Colon (tissue), 2 donors: ENCODE measurements around the gene BRD3OS.

Experiments used
- FAIRE-seq: peaks from 2 replicates; lab custom pipeline; 2012; peaks lifted over from hg19 to GRCh38; lab: Jason Lieb, UNC
- donor health status: control.
- donor health status: control.

The BRD3OS gene

DNA sequence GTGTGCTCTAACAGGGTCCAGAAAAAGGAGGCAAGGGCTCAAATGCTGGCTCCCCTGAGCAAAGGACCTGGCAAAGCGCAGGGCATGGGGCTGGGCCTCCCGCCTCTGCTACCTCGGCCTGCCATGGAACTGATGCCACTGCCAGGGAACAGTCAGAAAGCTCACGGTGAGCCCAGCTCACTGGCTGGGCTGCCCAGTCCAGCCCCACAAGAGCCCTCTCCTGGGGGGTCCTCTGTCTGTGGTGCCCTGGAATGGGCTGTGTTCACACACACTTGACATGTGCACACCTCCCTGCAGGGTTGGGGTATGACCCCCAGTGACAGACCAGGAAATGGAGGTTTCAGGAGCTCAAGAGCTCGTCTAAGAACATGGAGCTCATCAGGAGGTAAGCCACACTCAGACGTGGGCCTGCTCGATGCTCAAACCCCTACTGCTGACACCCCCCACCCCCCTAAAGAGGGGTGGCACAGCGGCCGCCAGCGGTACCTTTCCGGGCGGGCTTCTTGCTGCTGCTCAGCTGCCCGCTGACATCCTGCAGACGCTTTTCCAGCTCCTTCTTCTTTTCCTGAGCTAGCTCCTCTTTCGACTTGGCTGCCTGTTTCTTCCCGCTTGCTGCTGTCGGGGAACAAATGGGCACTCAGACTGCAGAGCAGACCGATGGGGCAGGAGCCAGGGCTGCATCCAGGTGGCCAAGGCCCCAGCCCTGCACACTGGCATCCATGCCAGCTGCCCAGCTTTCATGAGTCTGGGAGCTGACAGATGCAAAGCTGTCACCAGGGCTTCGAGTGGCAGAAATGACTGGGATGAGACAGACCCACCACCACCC lies 9.1 kb downstream of the BRD3OS start:
- no peak for FAIRE-seq

DNA sequence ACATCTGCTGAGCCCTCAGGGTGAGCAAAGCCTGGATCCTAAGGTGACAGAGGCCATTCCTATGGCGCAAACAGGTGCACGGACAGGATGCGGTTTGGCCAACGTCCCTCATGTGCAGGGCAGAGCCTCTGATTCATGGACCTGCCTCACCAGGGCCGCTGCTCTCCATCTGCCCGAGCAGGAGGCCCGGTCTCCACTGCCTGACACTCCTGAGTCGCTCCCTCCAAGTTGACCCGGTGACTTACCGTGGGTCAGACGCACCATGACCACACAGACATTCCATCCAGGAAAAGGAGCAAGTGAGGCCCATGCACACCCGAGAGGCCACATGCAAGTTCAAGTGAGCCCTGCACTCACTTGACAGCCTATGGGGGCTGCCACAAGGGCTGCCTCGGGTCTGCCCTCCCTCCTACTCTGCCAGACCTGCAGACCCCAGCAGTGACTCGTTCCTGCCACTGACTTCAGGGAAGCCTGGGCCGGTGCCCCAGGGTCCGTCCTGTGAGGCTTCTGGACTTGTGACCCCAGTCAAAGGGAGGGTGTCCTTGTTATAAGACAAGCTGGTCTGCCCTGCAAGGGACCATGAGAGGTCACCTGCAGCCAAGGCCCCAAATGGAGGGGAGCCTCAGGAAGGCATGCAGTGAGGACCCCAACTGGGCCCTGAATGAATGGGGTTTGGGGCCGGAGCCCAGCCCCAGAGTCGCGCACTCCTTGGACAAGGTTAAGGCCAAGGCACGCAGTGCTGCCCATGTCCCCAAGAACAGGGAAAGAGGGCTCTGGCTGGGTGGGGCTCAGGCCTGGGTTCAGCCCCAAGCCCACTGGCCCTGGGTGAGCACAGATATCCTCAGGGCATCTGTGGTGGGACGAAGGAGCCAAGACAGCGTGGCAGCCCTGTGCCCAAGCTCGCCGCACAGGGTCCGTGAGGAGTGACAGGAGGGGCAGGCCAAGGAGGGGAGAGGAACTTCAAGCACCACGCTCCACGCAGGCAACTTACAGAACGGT lies 10.1 kb downstream of the BRD3OS start:
- no peak for FAIRE-seq

DNA sequence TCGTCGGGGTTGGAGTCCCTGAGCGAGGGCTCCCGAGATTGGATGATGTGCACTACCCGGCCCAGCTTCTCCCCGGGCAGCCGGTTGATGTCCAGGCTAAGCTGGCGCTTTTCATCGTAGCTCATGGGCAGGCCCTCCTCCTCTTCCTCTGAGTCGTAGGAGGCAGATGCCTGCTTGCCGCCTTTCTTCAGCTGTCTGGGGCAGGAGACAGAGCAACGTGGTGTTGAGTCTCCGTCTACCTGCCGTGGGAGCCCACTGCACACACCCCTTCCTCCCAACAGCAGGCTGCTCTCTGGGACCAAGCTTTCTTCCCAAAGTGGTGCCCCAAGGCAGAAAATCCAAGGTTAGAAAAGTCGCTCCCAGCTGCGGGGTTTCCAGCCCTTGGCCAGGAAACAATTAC lies 10.8 kb downstream of the BRD3OS start:
- FAIRE-seq, result no peak

DNA sequence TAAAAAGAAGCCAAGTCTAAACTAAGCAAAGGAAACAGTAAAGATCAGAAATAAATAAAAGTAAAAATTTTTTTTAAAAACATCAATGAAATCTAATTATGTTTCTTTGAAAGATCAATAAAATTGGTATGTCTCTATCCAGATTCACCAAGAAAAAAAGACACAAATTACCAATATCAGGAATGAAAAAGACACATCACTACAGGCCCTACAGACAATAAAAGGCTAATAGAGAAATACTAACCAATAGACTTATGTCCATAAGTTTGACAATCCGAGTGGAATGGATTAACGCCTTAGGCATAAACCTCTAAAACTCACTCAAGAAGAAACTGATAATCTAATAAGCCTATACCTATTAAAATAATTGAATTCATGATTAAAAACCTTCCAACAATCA lies 12.4 kb downstream of the BRD3OS start:
- FAIRE-seq, result no peak

DNA sequence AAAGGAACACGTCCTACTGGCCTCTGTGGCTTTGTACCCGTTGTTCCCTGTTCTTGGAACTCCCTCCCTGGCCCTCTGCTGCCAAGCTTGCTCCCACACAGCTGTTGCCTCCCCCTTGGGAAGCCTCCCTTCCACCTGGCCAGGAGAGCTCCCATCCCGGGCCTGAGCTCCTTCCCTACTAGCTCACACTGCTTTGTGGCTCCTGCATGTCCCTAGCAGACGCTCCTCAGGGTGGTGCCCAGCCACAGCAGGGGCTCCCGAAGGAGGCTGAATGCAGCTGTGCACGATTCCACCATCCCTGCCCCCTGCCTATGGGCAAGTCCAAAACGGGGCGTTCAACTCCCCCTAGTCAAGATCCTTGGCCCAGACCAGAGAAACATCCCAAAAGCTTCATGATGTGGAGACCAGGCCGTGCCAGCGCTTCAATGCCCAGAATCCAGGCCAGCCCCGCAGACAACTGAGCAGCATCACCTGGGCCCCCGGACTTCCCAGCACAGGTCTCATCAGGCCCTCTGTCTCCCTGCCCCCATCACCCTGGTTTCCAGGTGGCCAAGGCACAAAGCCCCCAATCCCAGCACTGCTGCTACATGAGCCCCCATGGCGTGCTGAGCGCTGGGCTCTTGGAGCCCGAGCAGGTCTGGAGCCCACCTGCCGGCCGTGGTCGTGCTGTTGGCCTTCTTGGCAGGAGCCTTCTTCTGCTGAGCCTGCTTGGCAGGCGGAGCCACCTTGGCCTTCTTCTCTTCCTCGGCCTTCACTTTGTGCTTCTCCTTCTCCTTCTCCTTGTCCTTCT lies 14.3 kb downstream of the BRD3OS start:
- FAIRE-seq, result no peak

DNA sequence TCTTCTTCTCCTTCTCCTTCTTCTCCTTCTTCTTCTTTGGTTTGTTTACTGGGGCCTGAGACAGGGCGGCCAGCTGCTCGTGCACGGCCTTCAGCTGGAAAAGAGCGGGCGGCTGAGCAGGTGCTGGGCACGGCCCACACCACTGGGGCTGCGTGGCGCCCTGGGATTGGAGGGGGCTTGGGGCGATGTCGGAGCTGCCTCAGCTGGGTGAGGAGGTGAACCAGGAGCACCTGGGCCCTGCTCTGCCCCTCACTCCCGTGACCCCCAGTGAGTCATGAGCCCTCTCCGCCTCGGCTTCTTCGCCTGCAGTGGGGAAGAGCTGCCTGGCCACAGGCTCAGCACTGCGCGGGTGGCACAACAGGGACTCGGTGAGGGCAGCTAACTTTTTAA lies 14.9 kb downstream of the BRD3OS start:
- FAIRE-seq, result no peak

DNA sequence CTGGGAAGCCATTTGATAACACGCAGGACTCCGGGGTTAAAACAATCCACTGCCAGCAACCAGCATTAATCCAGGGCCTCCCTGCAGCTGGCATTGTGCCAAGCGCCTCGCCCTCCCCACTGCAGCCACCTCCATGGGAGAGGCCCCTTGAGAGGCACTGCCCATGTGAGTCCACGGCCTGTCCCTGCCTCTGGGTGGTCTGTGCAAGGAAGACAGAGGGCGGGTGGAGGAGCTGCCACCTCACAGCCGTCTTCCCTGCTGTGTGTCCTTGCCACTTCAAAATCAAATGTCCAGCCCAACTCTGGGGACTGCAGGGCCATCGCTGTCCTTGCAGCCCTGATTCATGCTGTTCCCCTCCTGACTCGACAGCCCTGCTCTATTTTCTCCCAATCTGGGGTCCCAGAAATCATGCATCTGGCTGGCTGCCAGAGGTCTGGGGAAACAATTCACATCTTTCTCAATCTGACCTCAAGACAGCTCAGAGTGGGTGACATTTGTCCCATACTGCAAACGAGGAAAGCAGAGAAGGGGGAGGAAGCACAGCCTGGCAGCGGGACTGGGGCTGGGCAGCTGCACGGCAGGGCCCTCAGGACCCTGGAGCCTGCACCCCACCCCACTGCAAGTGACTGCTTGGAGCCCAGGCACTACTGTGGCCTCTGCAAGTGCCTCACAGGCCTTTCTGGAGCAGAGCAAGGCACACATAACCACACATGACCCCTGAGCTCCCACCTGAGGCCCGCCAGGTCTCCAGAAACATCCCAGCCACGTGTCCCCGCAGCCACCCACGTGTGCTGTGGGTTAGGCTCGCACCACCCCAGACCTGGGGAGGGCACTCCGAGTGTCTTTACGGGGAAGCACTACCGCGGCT lies 15.7 kb downstream of the BRD3OS start:
- FAIRE-seq, result no peak

DNA sequence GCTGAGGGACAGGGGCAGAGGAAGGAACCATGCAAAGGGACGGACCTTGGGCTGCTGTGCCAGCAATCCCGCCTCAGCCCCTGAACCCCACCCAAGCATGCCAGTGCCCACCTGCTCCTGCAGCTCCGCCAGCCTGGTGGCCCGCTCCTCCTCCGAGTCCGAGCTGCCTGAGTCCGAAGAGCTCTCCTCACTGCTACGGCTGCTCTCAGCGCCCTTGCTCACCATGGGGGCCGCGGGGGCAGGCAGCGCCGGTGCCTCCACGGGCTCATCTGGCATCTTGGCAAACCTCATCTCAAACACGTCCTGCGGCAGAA lies 16.3 kb downstream of the BRD3OS start:
- no peak for FAIRE-seq

DNA sequence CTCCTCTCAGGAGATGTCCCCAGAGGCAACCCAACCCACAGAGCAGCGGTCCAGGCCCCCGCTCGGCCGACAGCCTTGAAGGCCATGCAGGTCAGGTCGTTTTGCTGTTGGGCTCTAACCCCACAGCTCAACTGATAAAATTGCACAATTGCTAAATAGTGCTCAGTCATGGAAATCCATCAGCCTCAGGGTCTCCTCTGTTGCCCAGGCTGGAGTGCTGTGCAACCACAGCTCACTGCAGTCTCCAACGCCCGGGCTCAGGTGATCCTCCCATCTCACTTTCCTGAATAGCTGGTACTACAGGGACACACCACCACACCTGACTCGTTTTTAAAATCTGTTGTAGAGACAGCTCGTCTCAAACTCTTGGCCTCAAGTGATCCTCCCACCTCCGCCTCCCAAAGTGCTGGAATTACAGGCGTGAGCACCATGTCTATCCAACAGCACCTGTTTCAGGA lies 18.3 kb downstream of the BRD3OS start:
- no peak for FAIRE-seq

DNA sequence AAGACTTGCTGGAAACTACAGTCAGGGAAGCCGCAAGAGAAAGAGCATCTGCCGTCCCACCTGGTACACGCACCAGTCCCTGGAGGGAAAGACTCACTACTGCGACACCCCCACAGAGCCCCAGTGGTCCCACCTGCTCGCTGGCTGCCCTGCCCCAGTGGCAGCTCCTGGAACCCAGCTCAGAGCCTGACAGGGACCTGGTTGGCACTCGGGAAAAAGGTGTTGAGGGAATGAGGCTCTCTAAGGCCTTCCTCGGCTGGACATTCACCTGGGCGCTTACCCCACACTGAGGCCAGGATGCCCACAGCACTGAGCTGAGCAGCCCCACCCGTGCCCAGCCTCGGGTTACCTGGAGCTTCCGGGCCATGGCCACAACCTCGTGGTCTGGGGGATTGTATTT lies 19.7 kb downstream of the BRD3OS start:
- FAIRE-seq, result no peak

DNA sequence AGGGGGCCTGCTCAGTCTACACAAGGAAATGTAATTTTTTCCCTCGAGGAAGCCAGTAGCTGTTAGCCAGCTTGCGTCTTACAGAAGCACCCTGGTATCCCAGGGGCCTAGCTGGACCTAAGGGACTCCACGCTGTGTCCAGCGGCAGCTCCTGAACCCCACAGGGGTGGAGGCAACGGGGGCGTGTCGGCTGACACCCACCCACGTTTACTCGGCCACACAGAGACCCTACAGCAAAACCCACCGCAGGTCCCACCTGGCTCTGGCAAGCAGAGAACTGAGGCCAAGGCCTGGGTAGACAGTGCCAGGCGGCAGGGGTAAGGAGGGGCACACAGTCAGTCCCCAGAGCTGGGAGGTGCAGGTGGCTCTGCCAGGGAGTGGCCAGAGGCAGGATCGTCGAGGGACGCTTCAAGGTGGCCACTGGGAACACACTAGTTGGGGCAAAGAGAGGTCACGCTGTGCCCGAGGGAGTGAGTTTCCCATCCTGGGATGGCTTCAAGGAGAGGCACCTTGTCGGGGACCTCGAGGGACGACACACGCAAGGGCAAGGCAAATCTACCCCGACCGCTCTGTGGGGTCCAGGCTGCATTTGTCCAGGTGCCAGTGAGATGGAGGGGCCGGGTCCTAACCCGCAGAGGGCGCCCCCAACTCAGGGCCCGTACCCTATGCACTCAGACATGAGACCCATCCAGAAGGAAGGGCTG lies 20.7 kb downstream of the BRD3OS start:
- FAIRE-seq, result no peak

DNA sequence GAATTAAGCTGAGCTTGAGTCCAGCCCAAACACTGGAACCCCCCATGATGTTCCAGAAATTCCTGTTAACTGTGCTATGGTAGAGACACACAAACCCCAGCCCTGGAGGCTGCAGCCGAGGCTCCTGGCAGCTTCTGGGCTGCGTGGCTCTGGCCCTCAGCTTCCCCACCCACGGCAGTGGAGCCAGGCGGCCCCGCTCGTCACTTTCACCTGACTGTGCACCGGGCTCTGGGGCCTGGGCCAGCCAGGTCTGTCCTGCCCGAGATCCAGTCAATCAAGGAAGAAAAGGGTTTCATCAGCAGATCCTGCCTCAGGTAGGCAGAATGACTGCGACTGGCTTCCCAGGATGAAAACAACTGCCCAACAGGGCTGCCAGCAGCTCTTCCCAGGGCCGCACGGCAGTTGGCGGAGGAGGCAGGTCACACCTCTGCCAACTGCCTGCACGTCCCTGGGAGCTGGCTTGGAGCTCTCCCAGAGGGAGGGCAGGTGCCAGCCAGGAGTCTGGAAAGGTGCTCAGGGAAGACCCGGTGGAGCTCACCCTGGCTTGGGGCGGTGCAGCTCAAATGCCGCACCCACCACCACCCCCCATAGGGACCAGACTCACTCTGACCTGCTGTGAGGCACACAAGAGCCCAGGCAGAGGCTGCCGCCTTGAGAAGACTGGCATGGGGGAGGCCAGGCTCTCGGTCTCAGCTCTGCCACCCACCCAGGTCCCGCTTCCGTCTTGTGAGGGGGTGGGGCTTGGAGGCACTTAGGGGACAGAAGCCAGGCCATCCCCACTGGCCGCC lies 21.8 kb downstream of the BRD3OS start:
- no peak for FAIRE-seq

DNA sequence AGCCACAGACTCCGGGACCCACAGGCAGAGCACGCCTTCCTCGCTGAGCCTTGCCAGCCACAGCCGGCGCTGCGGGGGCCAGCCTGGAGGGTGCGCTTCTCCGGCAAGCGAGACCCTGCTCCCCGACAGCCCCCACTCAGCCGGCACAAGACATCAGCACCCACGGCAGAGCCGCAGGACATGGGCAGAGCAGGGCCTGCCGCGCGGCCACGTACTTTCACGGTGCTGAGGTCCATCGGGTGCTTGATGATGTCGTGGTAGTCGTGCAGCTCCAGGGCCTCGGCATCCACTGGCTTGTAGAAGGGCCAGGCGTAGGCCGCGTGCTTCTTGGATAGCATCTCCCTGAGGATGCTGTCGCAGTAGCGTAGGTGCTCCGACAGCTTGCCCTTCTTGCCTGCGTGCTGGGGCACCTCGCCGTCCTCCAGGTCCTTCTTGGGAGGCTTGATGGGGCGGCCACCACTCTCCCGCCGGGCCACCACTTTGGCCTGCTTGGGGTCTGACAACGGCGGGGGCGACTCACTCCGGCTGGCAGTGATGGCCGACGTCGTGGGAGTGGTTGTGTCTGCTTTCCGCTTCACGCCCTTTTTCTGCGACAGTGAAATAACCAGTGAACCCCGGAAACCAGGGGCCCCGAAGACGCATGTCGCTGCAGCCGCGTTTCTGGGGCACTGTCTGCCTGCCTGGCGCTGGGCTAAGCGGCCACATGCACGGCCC lies 22.7 kb downstream of the BRD3OS start:
- no peak for FAIRE-seq

DNA sequence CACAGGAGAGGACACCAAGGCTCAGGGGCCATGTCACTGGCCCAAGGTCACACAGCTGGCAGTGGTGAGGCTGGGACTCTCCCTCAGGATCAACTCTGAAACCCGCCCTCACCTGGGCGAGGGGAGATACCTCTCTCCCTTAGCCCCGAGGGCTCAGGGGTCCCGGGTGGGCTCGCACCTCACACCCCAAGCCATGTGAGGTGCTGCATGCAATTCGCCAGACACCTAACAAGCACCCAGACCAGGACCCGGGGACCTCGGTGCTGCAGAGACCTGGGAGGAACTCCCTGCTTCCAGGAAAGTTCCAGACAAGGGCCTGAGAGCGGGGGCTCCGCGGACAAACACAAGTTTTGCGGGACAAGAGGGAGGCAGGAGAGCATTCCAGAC lies 23.3 kb downstream of the BRD3OS start:
- FAIRE-seq, result no peak

DNA sequence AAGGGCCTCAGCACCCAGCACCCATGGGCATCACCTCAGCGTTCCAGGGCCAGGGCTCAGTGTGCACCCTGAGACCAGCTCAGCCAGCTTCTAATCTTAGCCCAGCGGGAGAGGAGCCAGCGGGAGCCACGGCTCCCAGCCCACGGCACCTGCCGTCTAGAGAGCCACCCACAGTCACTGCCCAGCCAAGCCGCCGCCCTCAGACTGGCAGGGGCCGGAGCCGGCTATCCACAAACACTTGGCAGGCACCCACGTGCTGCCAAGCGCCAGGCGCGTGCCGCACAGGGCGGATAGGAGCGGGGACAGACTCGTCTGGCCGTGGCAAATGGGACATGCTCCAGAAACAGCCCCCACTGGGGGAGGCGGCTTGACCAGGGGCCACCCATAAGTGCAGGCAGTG lies 24.0 kb downstream of the BRD3OS start:
- FAIRE-seq, result no peak

DNA sequence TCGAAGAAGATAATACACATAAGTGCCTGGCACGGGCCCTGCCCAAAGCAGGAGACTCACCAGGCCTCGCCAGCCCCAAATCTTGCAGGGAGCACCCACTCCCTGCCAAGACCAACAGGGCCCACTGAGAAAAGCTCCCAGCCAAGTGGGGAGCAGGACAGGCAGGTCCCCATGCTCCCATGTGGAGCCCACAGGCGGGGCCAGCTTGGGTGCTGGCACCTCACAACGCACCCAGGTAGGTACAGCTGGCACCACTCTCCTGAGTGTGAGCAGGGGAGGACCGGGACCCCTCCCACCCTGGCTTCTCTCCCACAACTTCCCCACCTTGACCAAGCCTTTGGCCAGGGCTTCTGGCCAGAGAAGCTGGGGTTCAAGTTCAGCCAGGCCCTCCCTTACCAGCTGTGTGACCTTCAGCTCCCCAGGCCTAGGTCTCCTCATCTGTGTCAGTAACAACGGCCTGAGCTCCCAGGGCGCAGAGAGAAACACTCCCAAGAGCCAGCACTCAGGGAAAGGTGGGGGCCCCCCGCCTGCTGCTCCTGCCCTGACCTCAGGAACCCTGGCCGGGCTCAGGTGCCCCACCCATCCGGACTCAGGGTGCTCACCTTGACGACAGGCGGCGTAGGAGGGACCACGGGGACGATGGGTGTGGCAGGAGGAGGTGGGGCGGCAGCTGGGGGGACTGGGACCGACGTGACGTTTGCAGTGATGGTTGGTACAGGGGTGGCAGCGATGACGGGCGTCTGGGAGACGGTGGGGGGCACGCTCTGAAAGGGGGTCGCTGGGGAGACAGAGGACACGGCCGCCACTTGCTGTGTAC lies 24.7 kb downstream of the BRD3OS start:
- no peak for FAIRE-seq

DNA sequence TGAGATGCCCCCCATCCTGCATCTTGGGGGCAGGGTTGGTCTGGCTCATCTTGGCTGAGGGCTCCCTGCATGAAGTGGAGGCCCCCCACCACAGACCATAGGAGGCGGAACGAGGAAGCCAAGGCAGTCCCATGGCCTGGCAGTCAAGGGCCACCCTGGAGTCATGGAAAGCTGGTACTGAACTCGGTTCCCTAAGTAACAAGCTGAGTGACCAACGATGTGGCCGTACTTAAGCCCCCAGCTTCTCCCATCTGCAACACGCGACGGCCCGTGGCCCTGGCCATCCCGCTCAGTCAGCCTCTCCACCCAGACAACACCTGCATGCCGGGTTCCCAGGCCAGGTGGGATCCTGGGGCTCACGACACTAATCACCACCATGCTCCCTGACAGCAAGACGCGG lies 25.4 kb downstream of the BRD3OS start:
- no peak for FAIRE-seq

DNA sequence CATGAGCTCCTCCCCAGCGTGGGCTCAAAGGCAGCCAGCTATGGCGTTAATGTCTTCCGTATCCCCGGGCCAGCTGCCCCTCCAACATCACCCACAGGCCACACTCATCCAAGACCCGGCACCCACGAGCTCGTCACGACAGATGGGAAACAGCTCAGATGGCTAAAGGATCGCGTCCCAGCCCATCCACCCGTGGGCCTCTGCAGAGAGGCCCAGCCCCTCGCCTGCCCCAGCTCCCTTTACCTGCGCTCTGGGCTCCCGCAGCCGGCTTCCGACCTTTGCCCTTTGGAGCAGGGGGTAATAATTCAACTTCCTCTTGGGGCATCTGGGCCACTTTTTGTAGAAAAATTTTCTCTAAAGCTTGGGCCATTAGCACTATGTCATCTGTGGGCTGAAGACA lies 26.0 kb downstream of the BRD3OS start:
- no peak for FAIRE-seq

DNA sequence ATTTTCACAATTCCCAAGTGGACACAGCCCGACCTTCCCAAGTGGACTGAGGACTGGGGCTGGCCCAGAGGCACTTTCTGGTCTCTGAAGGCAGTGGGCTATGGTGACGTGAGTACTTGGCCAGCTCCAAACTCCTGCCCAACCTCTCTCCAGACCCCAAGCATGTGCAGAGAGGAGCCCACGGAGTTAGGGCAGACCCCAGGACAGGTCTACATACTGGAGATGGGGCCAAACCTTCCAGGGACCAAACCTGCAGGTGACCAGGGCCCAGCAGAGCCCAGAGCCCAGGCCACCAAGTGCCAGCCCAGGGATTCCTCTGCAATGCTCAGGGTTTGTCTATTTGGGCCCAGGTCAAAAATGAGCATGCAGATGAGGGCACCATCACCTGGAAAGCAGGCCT lies 27.2 kb downstream of the BRD3OS start:
- FAIRE-seq, result no peak
